HepG2 (cell line): ENCODE data around the gene LRPPRC. TPM values are rescaled to one million over a fixed set of nuclear protein-coding genes. Genes with fewer than 3 reads are reported as not detected.

Experiments used
- AHDC1 ChIP-seq: sonication (generic); formaldehyde crosslinking; IDR thresholded peaks from 2 replicates; pipeline ENCODE4 v1.5.1; 2020; ENCODE audit warnings: mild to moderate bottlenecking, missing genetic modification reagents, borderline replicate concordance
- ATF7-NPFF ChIP-seq: sonication (generic); formaldehyde crosslinking; IDR thresholded peaks from 2 replicates; pipeline ENCODE4 v1.8.1; 2023; ENCODE audit warnings: mild to moderate bottlenecking, low read depth, missing genetic modification reagents, moderate library complexity
- BHLHE40 ChIP-seq: IDR thresholded peaks from 2 replicates; pipeline ENCODE4 v1.6.1; 2011; ENCODE audit warnings: low read length, improper control_type of control experiment
- FOSL2 ChIP-seq: sonication (generic); formaldehyde crosslinking; IDR thresholded peaks from 2 replicates; pipeline ENCODE4 v1.4.0; 2020; ENCODE audit warnings: missing genetic modification reagents
- FOXA3 ChIP-seq: IDR thresholded peaks from 2 replicates; pipeline ENCODE4 v1.6.1; 2016; ENCODE audit warnings: missing genetic modification reagents, missing compliant biosample characterization
- GFI1 ChIP-seq: sonication (generic); formaldehyde crosslinking; IDR thresholded peaks from 2 replicates; pipeline ENCODE4 v1.5.0; 2020; ENCODE audit warnings: missing genetic modification reagents, mild to moderate bottlenecking, borderline replicate concordance
- HDAC6 ChIP-seq: fragments of 200-600 bp; sonication (generic); IDR thresholded peaks from 2 replicates; pipeline ENCODE4 v1.7.0; 2017; ENCODE audit warnings: mild to moderate bottlenecking, antibody characterized with exemption, low read length, low read depth
- IKZF1 ChIP-seq: fragments of 450-650 bp; IDR thresholded peaks from 2 replicates; pipeline ENCODE4 v1.7.1; 2016
- ISL2 ChIP-seq: sonication (generic); formaldehyde crosslinking; IDR thresholded peaks from 2 replicates; pipeline ENCODE4 v1.5.0; 2020; ENCODE audit warnings: missing genetic modification reagents
- JDP2 ChIP-seq: sonication (generic); formaldehyde crosslinking; IDR thresholded peaks from 2 replicates; pipeline ENCODE4 v1.8.1; 2022; ENCODE audit warnings: missing genetic modification reagents, borderline replicate concordance
- KAT8 ChIP-seq: IDR thresholded peaks from 2 replicates; pipeline ENCODE4 v1.6.1; 2016; ENCODE audit warnings: missing genetic modification reagents, missing compliant biosample characterization
- LRRFIP1 ChIP-seq: sonication (generic); formaldehyde crosslinking; conservative IDR thresholded peaks from 2 replicates; pipeline ENCODE4 v1.4.0; 2020; ENCODE audit warnings: missing genetic modification reagents
- MED1 ChIP-seq: sonication (generic); formaldehyde crosslinking; IDR thresholded peaks from 2 replicates; pipeline ENCODE4 v1.4.0; 2020; ENCODE audit warnings: missing genetic modification reagents
- MEF2D ChIP-seq: sonication (generic); formaldehyde crosslinking; IDR thresholded peaks from 2 replicates; pipeline ENCODE4 v1.5.1; 2020; ENCODE audit warnings: mild to moderate bottlenecking, missing genetic modification reagents
- NONO ChIP-seq, 2 experiments: fragments of 450-650 bp in 1 of 2; sonication (generic) in 1 of 2; formaldehyde crosslinking in 1 of 2; IDR thresholded peaks in 1 of 2; conservative IDR thresholded peaks in 1 of 2; 2 replicates each; pipeline versions ENCODE4 v1.6.1 to v1.8.0; 2017 to 2022; ENCODE audit warnings: mild to moderate bottlenecking in 1 of 2, missing genetic modification reagents in 1 of 2, moderate library complexity in 1 of 2
- NPAS2 ChIP-seq: sonication (generic); formaldehyde crosslinking; IDR thresholded peaks from 2 replicates; pipeline ENCODE4 v1.8.0; 2022; ENCODE audit warnings: mild to moderate bottlenecking, missing genetic modification reagents, borderline replicate concordance
- SMC3 ChIP-seq: IDR thresholded peaks from 2 replicates; pipeline ENCODE4 v1.6.1; 2011; ENCODE audit warnings: low read length, improper control_type of control experiment
- THAP11 ChIP-seq: IDR thresholded peaks from 2 replicates; pipeline ENCODE4 v1.6.1; 2016; ENCODE audit warnings: missing biosample characterization, missing genetic modification reagents
- ZBTB42 ChIP-seq: sonication (generic); formaldehyde crosslinking; IDR thresholded peaks from 2 replicates; pipeline ENCODE4 v1.5.0; 2020; ENCODE audit warnings: mild to moderate bottlenecking, missing genetic modification reagents
- ZFP62 ChIP-seq: sonication (generic); formaldehyde crosslinking; IDR thresholded peaks from 2 replicates; pipeline ENCODE4 v1.4.0; 2020; ENCODE audit warnings: missing genetic modification reagents
- polyA plus RNA-seq, 8 experiments: library from polyadenylated mRNA; depleted of rRNA in 3 of 8; stranded (reverse) in 7 of 8; unstranded in 1 of 8; fragments of >200 nt; fragmentation: Illumina TruSeq in 4 of 8; extraction: Trizol in 4 of 8; gene quantifications; 2 replicates each; pipeline versions ENCODE4 v1.2.1 to v1.2.3, GENCODE V29; 2011 to 2016; ENCODE audit warnings: low read depth in 4 of 8, missing spikeins in 1 of 8, mixed read lengths in 1 of 8; ENCODE audit not compliant: insufficient read depth in 1 of 8
- total RNA-seq, 5 experiments: library from RNA; depleted of rRNA; stranded (reverse); fragments of >200 nt; fragmentation: Illumina TruSeq; extraction: Trizol; gene quantifications; 2 replicates each; pipeline ENCODE4 v1.2.3, GENCODE V29; 2016; ENCODE audit warnings: low read depth in 1 of 5

The LRPPRC gene
- total and polyA plus RNA-seq, 2 of the 13 experiments (the other 11 are each of a cell fraction or from before 2014, with no cell fraction given), result 117 to 167 TPM

- TF ChIP-seq AHDC1 (no peak), NPAS2 (CRISPR knock-in tag) (no peak), ZFP62 (CRISPR knock-in tag) (no peak), ISL2 (CRISPR knock-in tag) (0 out of 2 replicates have a peak, but pooled peaks have one; percentile 33), KAT8 (no peak), IKZF1 (no peak), ATF7-NPFF (CRISPR knock-in tag) (no peak), HDAC6 (no peak), LRRFIP1 (CRISPR knock-in tag) (no peak), FOXA3 (CRISPR knock-in tag) (0 out of 2 replicates have a peak, but pooled peaks have one; percentile 6), NONO (IDR thresholded peaks at IDR 0.05) (no peak), NONO (CRISPR knock-in tag; conservative IDR thresholded peaks at IDR 0.05) (0 out of 2 replicates have a peak, but pooled peaks have one; percentile 27), MED1 (peak; percentile 40; the same call in 1 of the 2 replicates), ZBTB42 (CRISPR knock-in tag) (no peak), GFI1 (CRISPR knock-in tag) (0 out of 2 replicates have a peak, but pooled peaks have one; percentile 25), THAP11 (CRISPR knock-in tag) (peak; percentile 42; the same call in 1 of the 2 replicates), FOSL2 (CRISPR knock-in tag) (peak; percentile 39; the same call in 1 of the 2 replicates), MEF2D (CRISPR knock-in tag) (no peak), SMC3 (peak; percentile 97), JDP2 (CRISPR knock-in tag) (no peak), BHLHE40 (peak; percentile 36; the same call in 1 of the 2 replicates)
Measured at GRCh38 chr2:43877782-43878464, 117.9 kb downstream of the LRPPRC start (continued).
